Measurements from ENCODE around the gene TRPM8.
"Not testable (repeated sequence)": the region's sequence is repeated elsewhere in the genome, so short reads cannot be mapped to it uniquely, and the experiment has no call there.

The TRPM8 gene

DNA sequence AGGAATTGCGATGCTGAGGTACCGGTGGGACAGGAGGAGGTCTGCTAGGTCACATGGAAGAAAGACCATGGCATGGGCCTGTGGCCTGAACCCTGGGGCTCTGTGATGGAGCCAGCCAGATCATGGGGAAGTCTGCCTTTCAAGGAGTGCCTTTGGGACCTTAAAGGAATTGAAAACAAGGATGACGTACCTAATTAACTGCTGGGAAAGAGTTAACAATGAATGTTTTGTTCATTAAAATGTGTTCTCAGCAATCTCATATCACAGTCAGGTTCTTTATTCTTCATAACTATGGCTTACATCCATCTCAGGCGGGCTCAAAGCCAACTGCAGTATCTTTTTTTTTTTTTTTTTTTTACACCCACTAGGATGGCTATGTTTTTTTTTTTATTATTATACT, 25.6 kb downstream of the TRPM8 start:
- Mint-ChIP-seq H3K4me1 (peaks cover 11% of the 10 kb centered on the region), H3K27ac (ENCODE audit: low read depth) (no peak overlapping the region)

DNA sequence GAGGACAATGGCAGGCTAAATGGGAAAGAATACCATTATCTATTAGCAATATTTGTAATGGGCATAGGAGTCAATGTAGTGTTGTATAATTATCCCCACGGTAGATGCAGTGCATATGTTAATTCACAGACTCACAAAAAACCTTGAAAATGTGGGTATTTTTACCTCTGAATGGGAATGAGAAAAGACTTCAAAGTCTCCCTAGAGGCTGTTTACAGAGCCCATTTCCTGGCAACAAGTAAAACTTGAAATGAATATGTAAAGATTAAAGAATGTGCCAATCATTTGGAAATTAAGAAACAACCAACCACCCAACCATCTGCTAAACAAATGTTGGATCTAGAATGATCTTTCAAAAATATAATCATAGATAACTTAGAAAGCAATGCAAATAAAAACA, 27.1 kb downstream of the TRPM8 start:
- DNase-seq (ENCODE audit: low spot score in 2 of 2) (no peak), ATAC-seq (replicated peaks; ENCODE audit: extremely low read depth, poor library complexity, severe bottlenecking) (no peak)
- Mint-ChIP-seq H3K27ac (ENCODE audit: low read depth) (no peak overlapping the region), H3K4me1 (peaks cover 5% of the 10 kb centered on the region), H3K36me3 (ENCODE audit: insufficient read depth) (no peaks in the 10 kb centered on the region), H3K4me3 (no peak overlapping the region), H3K27me3 (peaks cover 88% of the 10 kb centered on the region), H3K9me3 (no peaks in the 10 kb centered on the region)

More for the DNA sequence above, 25.6 kb downstream of the TRPM8 start:
- peaks cover 88% of the 10 kb centered on the region for H3K27me3 Mint-ChIP-seq
- DNase-seq (ENCODE audit: low spot score in 2 of 2) (no peak), ATAC-seq (replicated peaks; ENCODE audit: extremely low read depth, poor library complexity, severe bottlenecking) (no peak)
- no peaks in the 10 kb centered on the region for H3K36me3 Mint-ChIP-seq (ENCODE audit: insufficient read depth)
- no peak overlapping the region for H3K4me3 Mint-ChIP-seq
- H3K9me3 Mint-ChIP-seq: no peaks in the 10 kb centered on the region

DNA sequence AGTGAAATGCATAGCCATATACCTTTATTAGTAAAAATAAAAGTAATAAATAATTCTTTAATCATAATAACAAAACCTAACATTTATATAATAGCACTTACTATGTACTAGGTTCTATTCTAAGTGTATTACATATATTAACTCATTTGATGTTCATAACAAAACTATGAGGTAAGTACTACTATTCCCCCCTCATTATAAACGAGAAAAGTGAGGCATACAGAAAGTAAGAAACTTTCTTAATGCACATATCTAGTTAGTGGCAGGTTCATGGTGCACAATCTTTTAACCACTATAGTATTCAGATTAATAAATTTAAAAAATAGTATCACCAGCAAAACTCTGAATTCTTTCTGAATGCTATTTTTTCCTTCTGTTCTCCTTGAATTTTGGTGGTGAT, 27.5 kb downstream of the TRPM8 start:
- no peak overlapping the region for H3K27ac Mint-ChIP-seq (ENCODE audit: low read depth)
- ATAC-seq (replicated peaks; ENCODE audit: extremely low read depth, poor library complexity, severe bottlenecking) (no peak), DNase-seq (ENCODE audit: low spot score in 2 of 2) (no peak)
- peaks cover 88% of the 10 kb centered on the region for H3K27me3 Mint-ChIP-seq
- H3K4me3 Mint-ChIP-seq: no peak overlapping the region
- H3K36me3 Mint-ChIP-seq (ENCODE audit: insufficient read depth): no peaks in the 10 kb centered on the region
- H3K9me3 Mint-ChIP-seq: no peaks in the 10 kb centered on the region
- peaks cover under 1% of the 10 kb centered on the region for H3K4me1 Mint-ChIP-seq

DNA sequence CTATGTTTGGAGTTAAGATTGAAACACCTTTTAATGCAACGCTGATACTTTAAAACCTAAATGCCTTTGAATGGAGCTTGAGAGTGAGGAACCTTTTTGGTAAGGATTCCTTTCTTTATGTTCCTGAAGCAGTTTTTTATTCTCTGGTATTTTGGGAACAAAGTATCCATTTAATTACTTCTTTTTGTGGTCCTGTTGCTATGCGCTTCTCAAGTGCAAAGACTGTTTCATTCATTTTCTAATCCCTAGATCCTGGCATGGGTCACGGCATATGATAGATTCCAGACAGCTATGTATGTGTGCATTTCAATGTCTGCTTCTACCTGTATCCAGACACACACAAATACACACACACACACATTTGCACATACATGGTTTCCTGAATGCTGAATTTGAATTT, 28.0 kb downstream of the TRPM8 start:
- H3K4me3 Mint-ChIP-seq: no peak overlapping the region
- H3K9me3 Mint-ChIP-seq: no peaks in the 10 kb centered on the region
- no peak for DNase-seq (ENCODE audit: low spot score in 2 of 2)
- H3K36me3 Mint-ChIP-seq (ENCODE audit: insufficient read depth): no peaks in the 10 kb centered on the region
- ATAC-seq (replicated peaks; ENCODE audit: extremely low read depth, poor library complexity, severe bottlenecking): no peak
- no peak overlapping the region for H3K27ac Mint-ChIP-seq (ENCODE audit: low read depth)
- no peaks in the 10 kb centered on the region for H3K4me1 Mint-ChIP-seq
- H3K27me3 Mint-ChIP-seq: peaks cover 88% of the 10 kb centered on the region

DNA sequence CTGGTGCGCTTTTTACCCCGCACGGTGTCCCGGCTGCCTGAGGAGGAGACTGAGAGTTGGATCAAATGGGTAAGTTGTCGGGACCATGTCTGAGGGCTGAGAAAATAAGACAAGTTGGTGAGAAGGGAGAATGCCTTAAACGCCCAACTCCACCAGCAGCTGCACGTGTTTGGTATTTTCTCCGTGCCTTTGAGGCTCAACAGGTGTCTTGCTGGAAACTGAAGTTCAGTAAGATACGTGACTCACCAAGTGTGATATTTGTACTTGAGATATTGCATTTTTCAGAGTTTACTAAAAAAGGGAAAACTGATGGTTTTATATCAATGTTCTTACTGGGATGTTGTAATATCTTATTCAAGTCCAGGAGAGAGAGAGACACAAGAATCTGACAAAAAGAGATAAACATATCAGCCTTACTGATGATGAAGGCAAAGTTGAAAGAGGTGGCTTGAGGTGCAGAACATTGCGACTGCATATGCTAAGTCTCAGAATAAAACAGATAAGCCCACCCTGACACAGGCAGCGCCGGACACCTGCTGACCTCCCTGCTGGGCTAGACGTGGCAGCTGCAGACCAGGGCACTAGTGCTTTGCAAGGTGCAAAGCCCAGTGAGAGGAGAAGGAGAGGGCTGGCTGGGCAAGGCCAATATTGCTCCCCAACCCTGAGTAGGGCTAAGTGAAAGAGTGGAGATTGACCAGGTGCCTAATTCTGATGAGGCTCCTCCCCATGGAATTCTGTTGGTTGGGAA, 33.1 kb downstream of the TRPM8 start:
- no peak overlapping the region for H3K4me3 Mint-ChIP-seq
- DNase-seq (ENCODE audit: low spot score in 2 of 2) (no peak), ATAC-seq (replicated peaks; ENCODE audit: extremely low read depth, poor library complexity, severe bottlenecking) (no peak)
- no peaks in the 10 kb centered on the region for H3K36me3 Mint-ChIP-seq (ENCODE audit: insufficient read depth)
- H3K9me3 Mint-ChIP-seq: no peaks in the 10 kb centered on the region
- H3K4me1 Mint-ChIP-seq: no peaks in the 10 kb centered on the region
- H3K27me3 Mint-ChIP-seq: peaks cover 99% of the 10 kb centered on the region
- no peak overlapping the region for H3K27ac Mint-ChIP-seq (ENCODE audit: low read depth)

DNA sequence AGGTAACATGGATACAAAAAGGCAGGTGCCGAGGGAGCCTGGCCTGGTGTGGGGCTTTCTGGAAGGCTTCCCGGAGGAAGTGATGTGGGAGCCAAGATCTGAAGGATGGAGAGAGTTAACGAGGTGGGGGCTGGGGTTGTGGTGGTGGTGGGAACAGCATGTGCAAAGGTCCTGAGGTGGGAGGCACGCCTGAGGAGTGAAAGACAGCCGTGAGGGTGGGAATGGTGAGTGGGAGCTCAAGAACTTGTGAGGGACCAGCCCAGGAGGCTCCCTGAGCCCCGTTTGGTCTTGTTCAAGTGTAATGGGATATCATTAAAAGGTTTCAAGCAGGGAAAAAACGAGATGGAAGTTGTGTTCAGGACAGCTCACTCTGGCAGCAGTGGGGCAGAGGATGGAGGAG, 35.2 kb downstream of the TRPM8 start:
- Mint-ChIP-seq H3K36me3 (ENCODE audit: insufficient read depth) (no peaks in the 10 kb centered on the region), H3K4me3 (no peak overlapping the region), H3K27ac (ENCODE audit: low read depth) (no peak overlapping the region), H3K9me3 (no peaks in the 10 kb centered on the region), H3K4me1 (no peaks in the 10 kb centered on the region), H3K27me3 (peaks cover 87% of the 10 kb centered on the region)
- DNase-seq (ENCODE audit: low spot score in 2 of 2) (no peak), ATAC-seq (replicated peaks; ENCODE audit: extremely low read depth, poor library complexity, severe bottlenecking) (no peak)

DNA sequence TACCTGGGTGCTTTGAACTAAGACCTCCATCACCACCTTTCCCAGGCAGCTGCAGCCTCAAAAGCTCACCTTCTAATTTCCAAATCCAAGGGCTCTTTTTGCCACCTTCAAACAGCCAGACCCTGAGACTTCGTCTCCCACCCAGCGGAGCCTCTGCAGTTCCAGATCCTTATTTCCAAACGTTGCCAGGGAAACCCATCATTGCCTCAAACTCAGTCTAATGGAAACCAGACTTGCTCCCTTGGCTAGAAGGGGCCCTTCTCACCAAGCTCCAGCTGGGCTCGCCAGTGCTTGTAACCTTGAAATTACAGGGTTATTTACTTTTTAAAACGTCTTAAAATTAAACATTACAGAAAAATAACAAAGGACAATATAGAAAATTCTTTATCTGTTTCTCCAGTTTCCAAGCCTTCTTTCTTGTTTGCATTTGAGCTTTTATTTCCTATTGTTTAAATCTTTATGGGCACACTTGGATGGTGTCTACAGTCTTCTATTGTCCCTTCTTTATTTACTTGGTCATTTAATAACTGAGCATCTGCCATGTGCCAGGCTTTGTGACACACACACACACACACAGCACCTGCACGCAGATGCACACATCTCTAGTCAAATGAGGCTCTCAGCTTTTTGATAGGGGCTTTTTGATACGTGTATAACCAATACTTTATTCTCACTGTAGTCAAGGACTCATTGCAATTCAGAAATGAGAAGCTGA, 36.1 kb downstream of the TRPM8 start:
- Mint-ChIP-seq H3K27ac (ENCODE audit: low read depth) (no peak overlapping the region), H3K4me1 (no peaks in the 10 kb centered on the region), H3K36me3 (ENCODE audit: insufficient read depth) (no peaks in the 10 kb centered on the region), H3K27me3 (peaks cover 78% of the 10 kb centered on the region), H3K4me3 (no peak overlapping the region), H3K9me3 (no peaks in the 10 kb centered on the region)
- ATAC-seq (replicated peaks; ENCODE audit: extremely low read depth, poor library complexity, severe bottlenecking): no peak
- no peak for DNase-seq (ENCODE audit: low spot score in 2 of 2)

DNA sequence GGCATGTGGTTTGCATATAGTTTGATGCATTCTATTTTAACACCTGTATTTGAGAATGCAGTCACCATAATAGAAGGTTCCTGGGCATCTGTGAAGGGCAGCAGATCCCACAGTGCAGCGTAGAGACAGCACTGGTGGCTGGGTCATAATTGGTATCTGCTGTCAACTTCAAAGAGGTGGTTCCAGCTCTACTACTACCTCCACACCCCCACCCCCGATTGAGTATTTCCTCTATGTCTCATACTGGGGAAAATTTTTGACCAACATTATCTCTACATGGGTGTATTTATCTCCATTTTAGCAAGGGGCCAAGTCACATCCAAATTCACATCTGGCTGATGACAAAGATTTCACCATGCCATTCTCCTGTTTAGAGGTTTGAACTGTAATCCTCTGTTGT, 43.0 kb downstream of the TRPM8 start:
- H3K9me3 Mint-ChIP-seq: no peaks in the 10 kb centered on the region
- peaks cover 34% of the 10 kb centered on the region for H3K27me3 Mint-ChIP-seq
- ATAC-seq (replicated peaks; ENCODE audit: extremely low read depth, poor library complexity, severe bottlenecking): no peak

DNA sequence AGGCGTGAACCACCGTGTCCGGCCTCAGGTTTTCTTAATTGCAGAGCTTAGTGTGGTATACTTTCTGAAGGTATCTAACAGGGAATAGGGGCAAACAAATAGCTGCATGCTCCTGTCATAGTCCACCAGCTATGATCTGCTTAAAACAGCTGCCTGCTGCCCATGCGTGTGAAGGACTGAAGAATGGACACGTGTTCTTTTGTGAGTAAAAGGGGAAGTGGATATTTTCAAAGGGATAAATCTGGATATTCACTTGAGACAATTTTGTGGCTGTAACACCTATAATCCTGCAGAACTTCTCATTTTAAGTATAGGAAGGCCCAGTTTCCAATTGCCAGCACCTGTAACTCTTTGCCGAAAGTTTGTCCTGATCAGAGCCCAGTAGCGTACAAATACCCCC, 44.7 kb downstream of the TRPM8 start:
- H3K4me1 Mint-ChIP-seq: peaks cover 3% of the 10 kb centered on the region
- DNase-seq (ENCODE audit: low spot score in 2 of 2) (no peak), ATAC-seq (replicated peaks; ENCODE audit: extremely low read depth, poor library complexity, severe bottlenecking) (no peak)
- no peaks in the 10 kb centered on the region for H3K9me3 Mint-ChIP-seq
- no peak overlapping the region for H3K27ac Mint-ChIP-seq (ENCODE audit: low read depth)
- H3K36me3 Mint-ChIP-seq (ENCODE audit: insufficient read depth): no peaks in the 10 kb centered on the region
- no peak overlapping the region for H3K4me3 Mint-ChIP-seq
- peaks cover 25% of the 10 kb centered on the region for H3K27me3 Mint-ChIP-seq

More for the DNA sequence above, 43.0 kb downstream of the TRPM8 start:
- no peak overlapping the region for H3K27ac Mint-ChIP-seq (ENCODE audit: low read depth)
- no peaks in the 10 kb centered on the region for H3K36me3 Mint-ChIP-seq (ENCODE audit: insufficient read depth)
- no peak for DNase-seq (ENCODE audit: low spot score in 2 of 2)
- no peak overlapping the region for H3K4me3 Mint-ChIP-seq
- no peaks in the 10 kb centered on the region for H3K4me1 Mint-ChIP-seq

DNA sequence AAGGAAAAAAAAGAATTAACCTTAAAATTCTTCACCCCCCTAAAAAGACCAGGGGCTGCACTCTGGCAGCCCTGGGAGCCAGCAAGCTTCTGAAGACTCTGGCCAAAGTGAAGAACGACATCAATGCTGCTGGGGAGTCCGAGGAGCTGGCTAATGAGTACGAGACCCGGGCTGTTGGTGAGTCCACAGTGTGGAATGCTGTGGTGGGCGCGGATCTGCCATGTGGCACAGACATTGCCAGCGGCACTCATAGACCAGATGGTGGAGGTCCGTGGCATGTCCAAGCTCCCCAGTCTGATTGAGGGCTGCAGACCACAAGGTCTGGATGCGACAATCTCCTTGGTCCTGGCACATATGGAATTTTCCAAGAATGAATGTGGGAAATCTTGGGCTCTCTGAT, 47.4 kb downstream of the TRPM8 start:
- Mint-ChIP-seq H3K9me3 (no peaks in the 10 kb centered on the region), H3K4me3 (no peak overlapping the region), H3K36me3 (ENCODE audit: insufficient read depth) (no peaks in the 10 kb centered on the region), H3K4me1 (peaks cover 22% of the 10 kb centered on the region), H3K27me3 (peaks cover 25% of the 10 kb centered on the region), H3K27ac (ENCODE audit: low read depth) (no peak overlapping the region)
- DNase-seq (ENCODE audit: low spot score in 2 of 2) (no peak), ATAC-seq (replicated peaks; ENCODE audit: extremely low read depth, poor library complexity, severe bottlenecking) (no peak)

DNA sequence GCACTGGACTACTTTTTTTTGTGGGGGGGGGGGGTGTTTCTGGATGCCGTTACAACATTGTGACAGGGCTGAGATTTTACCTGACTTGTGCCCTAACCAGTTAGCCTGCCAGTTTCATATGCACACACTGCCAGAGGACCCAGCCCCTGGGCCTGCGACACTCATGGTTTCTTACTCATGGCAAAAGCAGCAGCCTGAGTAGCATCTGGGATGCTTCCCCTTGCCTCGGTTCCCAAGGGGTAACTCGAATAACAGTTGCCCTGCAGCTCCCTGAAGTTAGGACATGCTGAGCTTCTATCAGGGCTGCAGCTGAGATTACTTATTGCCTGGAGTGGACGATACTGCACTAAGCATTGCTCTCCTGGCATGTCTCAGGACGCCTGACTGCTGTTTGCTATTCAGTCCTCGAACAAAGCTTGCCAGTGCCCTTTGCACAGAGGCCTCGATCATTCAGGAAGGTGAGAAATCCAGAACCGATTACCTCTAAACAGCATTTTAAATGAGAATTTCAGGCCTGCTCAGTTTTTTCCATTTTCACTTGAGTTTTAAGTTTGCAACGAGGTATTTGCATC, 47.9 kb downstream of the TRPM8 start:
- Mint-ChIP-seq H3K9me3 (no peaks in the 10 kb centered on the region), H3K36me3 (ENCODE audit: insufficient read depth) (no peaks in the 10 kb centered on the region), H3K4me1 (peaks cover 22% of the 10 kb centered on the region), H3K4me3 (no peak overlapping the region), H3K27me3 (peaks cover 25% of the 10 kb centered on the region), H3K27ac (ENCODE audit: low read depth) (no peak overlapping the region)
- ATAC-seq (replicated peaks; ENCODE audit: extremely low read depth, poor library complexity, severe bottlenecking): no peak
- DNase-seq (ENCODE audit: low spot score in 2 of 2): no peak

DNA sequence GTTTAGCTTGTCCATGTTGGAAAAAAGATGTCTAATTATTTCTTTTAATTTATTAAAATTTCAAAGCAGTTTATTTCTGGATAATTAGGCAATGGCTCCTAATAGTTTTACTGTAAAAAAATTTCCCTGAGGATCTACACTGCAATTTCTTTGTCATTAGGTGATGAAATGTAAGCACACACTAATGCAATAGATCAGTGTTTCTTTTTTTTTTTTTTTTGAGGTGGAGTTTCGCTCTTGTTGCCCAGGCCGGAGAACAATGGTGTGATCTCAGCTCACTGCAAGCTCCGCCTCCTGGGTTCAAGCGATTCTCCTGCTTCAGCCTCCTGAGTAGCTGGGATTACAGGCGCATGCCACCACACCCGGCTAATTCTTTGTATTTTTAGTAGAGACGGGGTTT, 48.5 kb downstream of the TRPM8 start:
- not testable (repeated sequence) for ATAC-seq (replicated peaks; ENCODE audit: extremely low read depth, poor library complexity, severe bottlenecking); DNase-seq (ENCODE audit: low spot score in 2 of 2); H3K4me3 Mint-ChIP-seq; H3K36me3 Mint-ChIP-seq (ENCODE audit: insufficient read depth); H3K27ac Mint-ChIP-seq (ENCODE audit: low read depth); H3K9me3 Mint-ChIP-seq
- Mint-ChIP-seq H3K4me1 (peaks cover 22% of the 10 kb centered on the region), H3K27me3 (peaks cover 25% of the 10 kb centered on the region)

DNA sequence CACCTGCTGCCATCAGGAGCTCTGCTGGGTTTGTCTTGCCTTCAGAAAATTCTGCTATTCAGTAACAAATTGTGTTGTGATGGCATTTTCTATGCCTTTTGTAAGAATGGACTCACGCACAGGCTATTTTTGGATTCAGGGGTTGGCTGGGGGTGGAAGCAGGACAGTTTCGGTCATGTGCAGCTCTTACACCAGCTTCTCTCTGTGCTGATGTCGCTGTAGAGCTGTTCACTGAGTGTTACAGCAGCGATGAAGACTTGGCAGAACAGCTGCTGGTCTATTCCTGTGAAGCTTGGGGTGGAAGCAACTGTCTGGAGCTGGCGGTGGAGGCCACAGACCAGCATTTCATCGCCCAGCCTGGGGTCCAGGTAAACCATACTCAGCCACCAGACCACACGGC, 49.2 kb downstream of the TRPM8 start:
- Mint-ChIP-seq H3K36me3 (ENCODE audit: insufficient read depth) (no peaks in the 10 kb centered on the region), H3K27ac (ENCODE audit: low read depth) (no peak overlapping the region), H3K4me1 (peaks cover 22% of the 10 kb centered on the region), H3K4me3 (no peak overlapping the region), H3K27me3 (peaks cover 26% of the 10 kb centered on the region), H3K9me3 (no peaks in the 10 kb centered on the region)
- no peak for ATAC-seq (replicated peaks; ENCODE audit: extremely low read depth, poor library complexity, severe bottlenecking)
- no peak for DNase-seq (ENCODE audit: low spot score in 2 of 2)

Measured in central memory CD8-positive, alpha-beta T cell (primary cell).